ENCODE data around the gene CD248. TPM values are rescaled to one million over a fixed set of nuclear protein-coding genes. Genes with fewer than 3 reads are reported as not detected.

CD248 gene
- total RNA-seq, 2 experiments from 2014 or later, result 16.8 to 35.5 TPM

GRCh38 chr11:66265531-66266377 is 51.1 kb downstream of the CD248 start:
- Mint-ChIP-seq H3K4me3 (no peak overlapping the region), H3K36me3 (peaks cover 17% of the 10 kb centered on the region), H3K9me3 (ENCODE audit: low read depth) (no peaks in the 10 kb centered on the region), H3K27me3 (no peaks in the 10 kb centered on the region), H3K4me1 (peaks cover 27% of the 10 kb centered on the region), H3K27ac (no peak overlapping the region)
- CTCF ChIA-PET, result interaction anchor here (0.6 to 3.8 kb wide), 5 partner anchors 15 to 45 kb away, joined by 3 to 13 read pairs (median 3); no protein-coding TSS in a partner anchor
- no peak for ATAC-seq
- no peak for DNase-seq

DNA sequence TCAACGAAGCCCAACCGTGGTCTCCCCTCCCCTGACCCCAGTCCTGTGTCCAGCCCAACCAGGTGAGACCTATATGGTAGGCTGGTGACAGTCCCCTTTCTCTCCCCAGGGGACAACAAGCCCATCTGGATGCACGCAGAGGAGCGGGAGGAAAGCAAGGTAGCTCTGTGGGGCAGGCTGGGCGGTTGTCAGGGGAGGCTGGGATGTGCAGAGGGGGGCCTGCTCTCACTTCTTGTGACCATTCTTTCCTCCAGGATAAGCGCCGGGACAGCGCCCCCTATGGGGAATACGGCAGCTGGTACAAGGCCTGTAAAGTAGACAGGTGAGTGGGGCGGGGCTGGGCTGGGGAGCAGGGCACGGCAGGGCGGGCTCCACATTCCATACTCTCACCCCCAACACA is 51.9 kb downstream of the CD248 start:
- H3K4me1 Mint-ChIP-seq, result peaks cover 18% of the 10 kb centered on the region
- ATAC-seq, result no peak
- H3K27me3 Mint-ChIP-seq, result no peaks in the 10 kb centered on the region
- no peaks in the 10 kb centered on the region for H3K9me3 Mint-ChIP-seq (ENCODE audit: low read depth)
- H3K27ac Mint-ChIP-seq, result no peak overlapping the region
- peaks cover 16% of the 10 kb centered on the region for H3K36me3 Mint-ChIP-seq
- CTCF ChIA-PET, result interaction anchor here (0.6 to 3.8 kb wide), 4 partner anchors 16 to 39 kb away, joined by 3 to 13 read pairs (median 3); no protein-coding TSS in a partner anchor
- peak; percentile 65 for DNase-seq
- no peak overlapping the region for H3K4me3 Mint-ChIP-seq

Other genes starting within 250 kb of the CD248 start
- gene PACS1, start 246.8 kb downstream of the CD248 start, total RNA-seq, result 100 to 1,000 TPM in 1 of 2 experiments, 10 to 100 TPM in 1; 96.6 to 104 TPM
- gene KLC2, start 59.3 kb downstream of the CD248 start, total RNA-seq, result 10 to 100 TPM; 44.5 to 56.5 TPM
- gene RAB1B, start 48.4 kb downstream of the CD248 start, total RNA-seq, result 100 to 1,000 TPM; 146 to 155 TPM
- gene CNIH2, start 38.9 kb downstream of the CD248 start, total RNA-seq, result 1 to 10 TPM; 1.1 to 1.2 TPM
- 10 to 100 TPM; 56.5 to 73.9 TPM for gene YIF1A, start 27.9 kb downstream of the CD248 start, total RNA-seq
- gene TMEM151A, start 25.1 kb downstream of the CD248 start, total RNA-seq, result not detected
- gene RIN1, start 19.4 kb upstream of the CD248 start, total RNA-seq, result 1 to 10 TPM in 1 of 2 experiments, under 1 TPM in 1; 0.68 to 2.5 TPM
- gene BRMS1, start 28.1 kb upstream of the CD248 start, total RNA-seq, result 10 to 100 TPM; 55.3 to 56.8 TPM
- 1 to 10 TPM; 7.9 to 8.7 TPM for gene B4GAT1, start 30.6 kb upstream of the CD248 start, total RNA-seq
- gene SLC29A2, start 54.7 kb upstream of the CD248 start, total RNA-seq, result 10 to 100 TPM in 1 of 2 experiments, 1 to 10 TPM in 1; 7.6 to 10.1 TPM
- under 1 TPM in 1 of 2 experiments, not detected in 1; 0.12 TPM for gene NPAS4, start 104.0 kb upstream of the CD248 start, total RNA-seq
- 10 to 100 TPM; 75.5 to 91.3 TPM for gene MRPL11, start 121.8 kb upstream of the CD248 start, total RNA-seq
- gene PELI3, start 149.9 kb upstream of the CD248 start, total RNA-seq, result 1 to 10 TPM; 4.1 to 5.7 TPM
- 10 to 100 TPM; 54.2 to 79.6 TPM for gene DPP3, start 163.4 kb upstream of the CD248 start, total RNA-seq
- gene BBS1, start 193.6 kb upstream of the CD248 start, total RNA-seq, result 10 to 100 TPM; 12.6 to 12.9 TPM
- gene ZDHHC24, start 229.0 kb upstream of the CD248 start, total RNA-seq, result 10 to 100 TPM; 18.7 to 19.8 TPM
- gene ACTN3, start 229.9 kb upstream of the CD248 start, total RNA-seq, result under 1 TPM in 1 of 2 experiments, not detected in 1; 0.40 TPM